ENCODE measurements around the gene GPR75.

DNA sequence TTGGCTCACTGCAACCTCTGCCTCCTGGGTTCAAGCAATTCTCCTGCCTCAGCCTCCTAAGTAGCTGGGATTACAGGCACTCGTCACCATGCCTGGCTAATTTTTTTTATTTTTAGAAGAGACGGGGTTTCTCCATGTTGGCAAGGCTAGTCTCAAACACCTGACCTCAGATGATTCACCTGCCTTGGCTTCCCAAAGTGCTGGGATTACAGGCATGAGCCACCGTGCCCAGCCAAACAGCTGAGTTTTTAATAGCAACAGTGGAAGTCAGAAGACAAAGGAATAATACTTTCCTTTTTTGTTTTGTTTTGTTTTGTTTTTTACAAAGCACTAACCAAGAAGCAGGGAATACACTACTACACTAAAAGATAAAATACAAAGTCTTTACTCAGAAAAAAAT lies 16.9 kb downstream of the GPR75 start:
- no peak for TF ChIP-seq POLR2AphosphoS5 (IDR thresholded peaks at IDR 0.05; ENCODE audit: low read depth, low read length)
- TF ChIP-seq, protein P1, sequence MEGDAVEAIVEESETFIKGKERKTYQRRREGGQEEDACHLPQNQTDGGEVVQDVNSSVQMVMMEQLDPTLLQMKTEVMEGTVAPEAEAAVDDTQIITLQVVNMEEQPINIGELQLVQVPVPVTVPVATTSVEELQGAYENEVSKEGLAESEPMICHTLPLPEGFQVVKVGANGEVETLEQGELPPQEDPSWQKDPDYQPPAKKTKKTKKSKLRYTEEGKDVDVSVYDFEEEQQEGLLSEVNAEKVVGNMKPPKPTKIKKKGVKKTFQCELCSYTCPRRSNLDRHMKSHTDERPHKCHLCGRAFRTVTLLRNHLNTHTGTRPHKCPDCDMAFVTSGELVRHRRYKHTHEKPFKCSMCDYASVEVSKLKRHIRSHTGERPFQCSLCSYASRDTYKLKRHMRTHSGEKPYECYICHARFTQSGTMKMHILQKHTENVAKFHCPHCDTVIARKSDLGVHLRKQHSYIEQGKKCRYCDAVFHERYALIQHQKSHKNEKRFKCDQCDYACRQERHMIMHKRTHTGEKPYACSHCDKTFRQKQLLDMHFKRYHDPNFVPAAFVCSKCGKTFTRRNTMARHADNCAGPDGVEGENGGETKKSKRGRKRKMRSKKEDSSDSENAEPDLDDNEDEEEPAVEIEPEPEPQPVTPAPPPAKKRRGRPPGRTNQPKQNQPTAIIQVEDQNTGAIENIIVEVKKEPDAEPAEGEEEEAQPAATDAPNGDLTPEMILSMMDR (IDR thresholded peaks at IDR 0.05) = no peak
